Trophoblast cell (in vitro differentiated cells and primary cell): ENCODE data around the gene CCDC148.
A peak's percentile ranks its signal among the peaks of the same experiment; 100 is the strongest.

Experiments used
- DNase-seq, 2 donors: peaks; one replicate each; pipeline ENCODE4 v3.0.0-alpha.2; 2016
- H2AFZ ChIP-seq: 2 replicates; pipeline ENCODE4 v1.6.1; 2013; ENCODE audit warnings: low read length, moderate library complexity, mild to moderate bottlenecking; ENCODE audit not compliant: insufficient read depth, poor library complexity
- H2AK5ac ChIP-seq: 2 replicates; pipeline ENCODE4 v1.6.1; 2013; ENCODE audit warnings: mild to moderate bottlenecking, low read length
- H2BK120ac ChIP-seq: 2 replicates; pipeline ENCODE4 v1.6.1; 2013; ENCODE audit warnings: low read length, mild to moderate bottlenecking, moderate library complexity; ENCODE audit not compliant: insufficient read depth, poor library complexity
- H2BK12ac ChIP-seq: 2 replicates; pipeline ENCODE4 v1.6.1; 2013; ENCODE audit warnings: mild to moderate bottlenecking, low read length, moderate library complexity
- H2BK5ac ChIP-seq: 2 replicates; pipeline ENCODE4 v1.6.1; 2013; ENCODE audit warnings: low read length, low read depth, moderate library complexity, mild to moderate bottlenecking; ENCODE audit not compliant: poor library complexity
- H3K14ac ChIP-seq: 2 replicates; pipeline ENCODE4 v1.6.1; 2013; ENCODE audit warnings: mild to moderate bottlenecking, low read length
- H3K18ac ChIP-seq: 2 replicates; pipeline ENCODE4 v1.6.1; 2013; ENCODE audit warnings: mild to moderate bottlenecking, low read length
- H3K23ac ChIP-seq: 2 replicates; pipeline ENCODE4 v1.6.1; 2013; ENCODE audit warnings: low read length
- H3K27ac ChIP-seq: 2 replicates; pipeline ENCODE4 v1.5.1; 2013; ENCODE audit warnings: low read depth, mild to moderate bottlenecking, inconsistent platforms, low read length, moderate library complexity
- H3K27me3 ChIP-seq: 2 replicates; pipeline ENCODE4 v1.6.1; 2013; ENCODE audit warnings: inconsistent platforms, mild to moderate bottlenecking, low read length, moderate library complexity; ENCODE audit not compliant: insufficient read depth
- H3K36me3 ChIP-seq, 2 experiments: 1 replicate in 1 of 2; 2 replicates in 1 of 2; pipeline ENCODE4 v1.6.1; 2013; ENCODE audit warnings: low read length in 2 of 2, mild to moderate bottlenecking in 2 of 2, moderate library complexity in 1 of 2; ENCODE audit not compliant: insufficient read depth in 2 of 2, control insufficient read depth in 1 of 2
- H3K4ac ChIP-seq: 2 replicates; pipeline ENCODE4 v1.6.1; 2013; ENCODE audit warnings: low read depth, mild to moderate bottlenecking, low read length, moderate library complexity
- H3K4me1 ChIP-seq, 2 experiments: 1 replicate in 1 of 2; 2 replicates in 1 of 2; pipeline ENCODE4 v1.6.1; 2013; ENCODE audit warnings: low read length in 2 of 2, mild to moderate bottlenecking in 2 of 2, moderate library complexity in 1 of 2; ENCODE audit not compliant: insufficient read depth in 2 of 2, control insufficient read depth in 1 of 2
- H3K4me2 ChIP-seq: 2 replicates; pipeline ENCODE4 v1.6.1; 2013; ENCODE audit warnings: inconsistent platforms, mild to moderate bottlenecking, low read length, moderate library complexity
- H3K4me3 ChIP-seq: 2 replicates; pipeline ENCODE4 v1.5.1; 2013; ENCODE audit warnings: mild to moderate bottlenecking, low read depth, low read length, inconsistent platforms
- H3K79me1 ChIP-seq: one replicate; pipeline ENCODE4 v1.6.1; 2013; ENCODE audit warnings: low read length
- H3K79me2 ChIP-seq: 2 replicates; pipeline ENCODE4 v1.6.1; 2013; ENCODE audit warnings: low read length, mild to moderate bottlenecking; ENCODE audit not compliant: control insufficient read depth, insufficient read depth, poor library complexity
- H3K9ac ChIP-seq: 2 replicates; pipeline ENCODE4 v1.6.1; 2013; ENCODE audit warnings: mild to moderate bottlenecking, low read length
- H3K9me3 ChIP-seq: 2 replicates; pipeline ENCODE4 v1.6.1; 2013; ENCODE audit warnings: low read depth, mild to moderate bottlenecking, control low read depth, inconsistent platforms, low read length; ENCODE audit not compliant: insufficient read depth
- H4K12ac ChIP-seq: 2 replicates; pipeline ENCODE4 v1.6.1; 2013; ENCODE audit warnings: low read depth, mild to moderate bottlenecking, low read length, moderate library complexity
- H4K8ac ChIP-seq: 2 replicates; pipeline ENCODE4 v1.6.1; 2013; ENCODE audit warnings: low read depth, mild to moderate bottlenecking, low read length, moderate library complexity
- H4K91ac ChIP-seq: one replicate; pipeline ENCODE4 v1.6.1; 2013; ENCODE audit warnings: low read depth, mild to moderate bottlenecking, low read length, moderate library complexity
- WGBS: extraction: QIAGEN DNeasy Blood & Tissue Kit; methylation state at CpG from one replicate; pipeline ENCODE4 v1.1.7; 2013; ENCODE audit warnings: missing lambda C conversion rate; ENCODE audit not compliant: insufficient read length, insufficient coverage; ENCODE audit errors: extremely low coverage; 5-methylcytosine and 5-hydroxymethylcytosine counted together

The CCDC148 gene

DNA sequence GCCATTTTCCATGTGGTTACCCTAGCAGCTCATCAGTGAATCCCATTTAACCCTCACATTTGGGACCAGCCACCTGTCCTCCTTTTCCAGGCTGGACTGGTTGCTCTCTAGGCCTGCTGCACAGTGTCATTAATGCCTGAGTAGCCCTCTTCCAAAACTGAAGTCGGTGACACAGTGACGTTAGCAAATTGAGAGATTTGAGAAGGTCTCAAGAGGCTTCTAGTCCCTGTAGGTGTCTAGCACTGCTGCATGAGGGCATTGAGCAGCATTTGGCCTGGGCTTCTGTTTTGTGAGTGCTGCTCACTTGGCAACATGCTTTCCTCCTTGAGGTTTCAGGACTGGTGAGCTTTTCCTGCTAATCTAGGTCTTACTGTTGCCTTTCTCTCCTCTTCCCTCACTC lies 36.9 kb upstream of the CCDC148 start:
- H2AFZ ChIP-seq, result no peak overlapping the region
- no peaks in the 10 kb centered on the region for H3K79me1 ChIP-seq
- no peaks in the 10 kb centered on the region for H3K36me3 ChIP-seq
- no peak overlapping the region for H4K91ac ChIP-seq
- peak overlapping the region; percentile 86 for H3K23ac ChIP-seq
- no peak overlapping the region for H3K9ac ChIP-seq
- H3K4me1 ChIP-seq, result no peaks in the 10 kb centered on the region
- no peak overlapping the region for H3K14ac ChIP-seq
- no peak overlapping the region for H3K4me3 ChIP-seq
- WGBS, result no CpG with 5 or more reads among the region's 2 CpGs
- H4K8ac ChIP-seq, result no peak overlapping the region
- no peak for DNase-seq
- H3K79me2 ChIP-seq, result no peaks in the 10 kb centered on the region
- H2BK5ac ChIP-seq, result no peak overlapping the region
- H2BK12ac ChIP-seq, result no peak overlapping the region
- H2AK5ac ChIP-seq, result no peak overlapping the region
- no peak overlapping the region for H3K4ac ChIP-seq
- H3K27me3 ChIP-seq, result no peaks in the 10 kb centered on the region
- no peak overlapping the region for H2BK120ac ChIP-seq
- H3K18ac ChIP-seq, result no peak overlapping the region
- no peaks in the 10 kb centered on the region for H3K9me3 ChIP-seq
- no peak overlapping the region for H4K12ac ChIP-seq
- H3K4me2 ChIP-seq, result no peak overlapping the region
- no peak overlapping the region for H3K27ac ChIP-seq

DNA sequence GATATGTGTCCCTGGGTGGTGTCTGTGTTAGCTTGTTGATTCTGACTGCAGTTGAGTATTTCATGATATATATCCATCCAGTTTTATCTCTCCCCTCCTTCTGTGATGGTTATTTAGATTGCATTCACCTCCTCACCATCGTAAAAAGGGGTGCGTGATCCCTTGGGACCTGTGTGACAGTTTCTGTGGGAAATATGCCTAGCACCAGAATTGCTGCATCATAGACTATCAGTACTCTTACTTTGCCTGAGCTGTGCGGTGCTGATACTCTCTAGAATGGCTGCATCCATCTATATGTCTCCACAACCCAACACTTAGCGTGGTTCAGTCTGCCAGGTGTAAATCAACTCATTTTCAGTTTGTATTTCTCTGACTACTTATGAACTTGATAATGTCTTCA lies 34.5 kb upstream of the CCDC148 start:
- no peak overlapping the region for H3K18ac ChIP-seq
- no peaks in the 10 kb centered on the region for H3K27me3 ChIP-seq
- DNase-seq, result no peak
- no peaks in the 10 kb centered on the region for H3K36me3 ChIP-seq
- no peaks in the 10 kb centered on the region for H3K9me3 ChIP-seq
- H2BK120ac ChIP-seq, result no peak overlapping the region
- H3K4me2 ChIP-seq, result no peak overlapping the region
- no peaks in the 10 kb centered on the region for H3K79me1 ChIP-seq
- no peak overlapping the region for H3K23ac ChIP-seq
- H4K91ac ChIP-seq, result no peak overlapping the region
- H2BK12ac ChIP-seq, result no peak overlapping the region
- no peaks in the 10 kb centered on the region for H3K4me1 ChIP-seq
- H3K4ac ChIP-seq, result no peak overlapping the region
- no peak overlapping the region for H2AFZ ChIP-seq
- H3K27ac ChIP-seq, result no peak overlapping the region
- no peak overlapping the region for H4K12ac ChIP-seq
- no peak overlapping the region for H4K8ac ChIP-seq
- no peaks in the 10 kb centered on the region for H3K79me2 ChIP-seq
- WGBS, result no CpG with 5 or more reads among the region's 4 CpGs
- no peak overlapping the region for H2BK5ac ChIP-seq
- H3K4me3 ChIP-seq, result no peak overlapping the region
- no peak overlapping the region for H3K14ac ChIP-seq
- H2AK5ac ChIP-seq, result no peak overlapping the region
- no peak overlapping the region for H3K9ac ChIP-seq

DNA sequence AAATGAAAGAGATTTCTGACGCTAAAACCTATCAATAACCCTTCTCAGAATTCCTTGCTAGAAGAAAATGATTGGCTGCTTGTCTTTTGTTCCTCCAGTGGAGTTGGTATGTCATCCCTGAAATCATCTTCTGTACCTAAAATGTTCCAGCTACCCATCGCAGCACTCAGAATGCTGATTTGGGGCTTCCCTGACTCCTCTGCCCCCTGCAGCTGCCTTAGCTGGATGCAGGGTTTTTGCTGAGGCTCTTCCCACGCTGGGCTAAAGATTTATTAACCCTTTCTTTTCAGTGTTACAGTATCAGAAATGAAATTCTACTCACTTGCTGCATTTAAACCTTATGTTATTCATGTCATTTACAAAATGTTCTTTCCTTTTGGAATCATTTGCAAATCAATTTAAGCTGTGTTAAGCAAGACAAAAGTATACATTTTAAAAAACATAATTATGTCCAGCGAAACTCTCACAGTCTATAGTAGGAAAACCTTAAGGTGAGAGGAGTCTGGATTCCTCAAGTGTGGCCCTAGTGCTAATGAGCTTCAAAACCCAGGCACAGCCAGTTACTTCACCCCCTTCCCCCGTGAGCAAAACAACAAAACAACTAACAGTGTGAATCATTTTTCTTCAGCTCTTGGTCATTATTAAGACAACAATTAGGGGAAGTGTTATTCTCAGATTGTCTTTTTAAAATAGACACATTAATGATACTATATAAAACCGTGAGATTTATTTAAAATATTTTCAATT lies 33.0 kb upstream of the CCDC148 start:
- no peak overlapping the region for H3K4ac ChIP-seq
- no peak overlapping the region for H3K23ac ChIP-seq
- no peak overlapping the region for H3K14ac ChIP-seq
- H2BK12ac ChIP-seq, result no peak overlapping the region
- no peak overlapping the region for H4K8ac ChIP-seq
- H3K79me1 ChIP-seq, result no peaks in the 10 kb centered on the region
- no peak overlapping the region for H3K18ac ChIP-seq
- no peaks in the 10 kb centered on the region for H3K79me2 ChIP-seq
- no peak overlapping the region for H4K12ac ChIP-seq
- H3K9me3 ChIP-seq, result no peaks in the 10 kb centered on the region
- H3K27ac ChIP-seq, result no peak overlapping the region
- no peak overlapping the region for H3K9ac ChIP-seq
- DNase-seq, result no peak
- H2BK5ac ChIP-seq, result no peak overlapping the region
- H3K4me3 ChIP-seq, result no peak overlapping the region
- no peak overlapping the region for H3K4me2 ChIP-seq
- no peaks in the 10 kb centered on the region for H3K27me3 ChIP-seq
- H2AFZ ChIP-seq, result no peak overlapping the region
- WGBS, result no CpG with 5 or more reads among the region's 6 CpGs
- no peak overlapping the region for H2AK5ac ChIP-seq
- no peak overlapping the region for H4K91ac ChIP-seq
- H2BK120ac ChIP-seq, result no peak overlapping the region
- H3K4me1 ChIP-seq, result no peaks in the 10 kb centered on the region
- H3K36me3 ChIP-seq, result no peaks in the 10 kb centered on the region

DNA sequence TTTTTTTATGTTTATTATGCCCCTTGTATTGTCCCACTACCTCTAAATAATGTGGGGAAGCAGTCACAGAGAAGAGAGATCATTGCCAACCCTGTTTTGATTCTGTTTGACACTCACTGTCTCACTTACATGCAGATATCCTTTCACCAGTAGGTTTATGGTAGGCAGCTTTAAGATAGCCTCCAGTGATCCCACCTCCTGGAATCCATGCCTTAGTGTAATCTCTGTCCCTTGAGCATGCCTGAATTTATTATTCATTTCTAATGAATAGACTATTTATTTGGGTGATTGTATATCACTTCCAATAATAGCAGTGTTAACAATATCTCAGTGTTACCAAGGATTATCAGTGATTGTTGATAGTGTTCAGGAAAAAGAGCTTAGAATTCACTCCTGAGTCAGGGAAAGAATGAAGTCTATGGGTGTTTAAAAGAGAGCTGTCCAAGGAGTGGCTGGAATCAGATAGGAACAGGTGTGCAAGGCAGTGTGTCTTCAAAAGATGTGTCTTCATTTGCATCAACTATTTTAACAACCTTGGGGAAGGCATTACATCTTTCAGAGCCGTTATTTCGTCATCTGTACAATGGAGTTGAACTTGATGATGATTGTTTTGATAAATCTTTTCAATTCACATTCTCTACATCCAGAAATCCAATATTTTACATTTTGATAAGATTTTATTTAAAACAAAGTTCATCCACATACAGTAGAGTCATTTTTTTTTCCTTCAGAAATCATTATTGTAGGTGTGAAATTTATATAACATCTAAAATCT lies 32.1 kb upstream of the CCDC148 start:
- Histone ChIP-seq H2BK5ac (no peak overlapping the region), H3K9ac (no peak overlapping the region), H3K27ac (no peak overlapping the region), H4K8ac (no peak overlapping the region), H3K14ac (no peak overlapping the region), H2AFZ (no peak overlapping the region), H2BK120ac (no peak overlapping the region), H3K36me3 (no peaks in the 10 kb centered on the region), H3K27me3 (no peaks in the 10 kb centered on the region), H3K79me1 (no peaks in the 10 kb centered on the region), H3K4me2 (no peak overlapping the region), H2BK12ac (no peak overlapping the region), H3K4ac (no peak overlapping the region), H4K91ac (no peak overlapping the region), H2AK5ac (no peak overlapping the region), H3K4me1 (no peaks in the 10 kb centered on the region), H3K79me2 (no peaks in the 10 kb centered on the region), H3K4me3 (no peak overlapping the region), H4K12ac (no peak overlapping the region), H3K9me3 (no peaks in the 10 kb centered on the region), H3K23ac (no peak overlapping the region), H3K18ac (no peak overlapping the region)
- WGBS, result no CpG with 5 or more reads among the region's 2 CpGs
- DNase-seq, result no peak
